ENCODE measurements around the gene SUMO2.

DNA sequence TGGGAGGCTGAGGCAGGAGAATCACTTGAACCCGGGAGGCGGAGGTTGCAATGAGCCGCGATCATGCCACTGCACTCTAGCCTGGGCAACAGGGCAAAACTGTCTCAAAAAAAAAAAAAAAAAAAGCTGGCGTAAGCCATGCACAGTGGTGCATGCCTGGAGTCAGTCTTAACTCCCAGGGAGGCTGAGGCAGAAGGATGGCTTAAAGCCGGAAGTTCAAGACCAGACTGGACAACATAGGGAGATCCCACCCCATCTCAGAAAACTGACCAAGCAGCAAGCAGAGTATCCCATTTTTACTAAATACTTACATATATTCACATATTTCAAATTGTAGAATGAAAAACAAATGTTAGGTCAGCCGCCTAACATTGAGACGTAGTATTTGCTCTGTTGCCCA is 55.8 kb downstream of the SUMO2 start:
- TF ChIP-seq, protein P1, sequence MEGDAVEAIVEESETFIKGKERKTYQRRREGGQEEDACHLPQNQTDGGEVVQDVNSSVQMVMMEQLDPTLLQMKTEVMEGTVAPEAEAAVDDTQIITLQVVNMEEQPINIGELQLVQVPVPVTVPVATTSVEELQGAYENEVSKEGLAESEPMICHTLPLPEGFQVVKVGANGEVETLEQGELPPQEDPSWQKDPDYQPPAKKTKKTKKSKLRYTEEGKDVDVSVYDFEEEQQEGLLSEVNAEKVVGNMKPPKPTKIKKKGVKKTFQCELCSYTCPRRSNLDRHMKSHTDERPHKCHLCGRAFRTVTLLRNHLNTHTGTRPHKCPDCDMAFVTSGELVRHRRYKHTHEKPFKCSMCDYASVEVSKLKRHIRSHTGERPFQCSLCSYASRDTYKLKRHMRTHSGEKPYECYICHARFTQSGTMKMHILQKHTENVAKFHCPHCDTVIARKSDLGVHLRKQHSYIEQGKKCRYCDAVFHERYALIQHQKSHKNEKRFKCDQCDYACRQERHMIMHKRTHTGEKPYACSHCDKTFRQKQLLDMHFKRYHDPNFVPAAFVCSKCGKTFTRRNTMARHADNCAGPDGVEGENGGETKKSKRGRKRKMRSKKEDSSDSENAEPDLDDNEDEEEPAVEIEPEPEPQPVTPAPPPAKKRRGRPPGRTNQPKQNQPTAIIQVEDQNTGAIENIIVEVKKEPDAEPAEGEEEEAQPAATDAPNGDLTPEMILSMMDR (IDR thresholded peaks at IDR 0.05), result no peak
- TF ChIP-seq, protein P2, sequence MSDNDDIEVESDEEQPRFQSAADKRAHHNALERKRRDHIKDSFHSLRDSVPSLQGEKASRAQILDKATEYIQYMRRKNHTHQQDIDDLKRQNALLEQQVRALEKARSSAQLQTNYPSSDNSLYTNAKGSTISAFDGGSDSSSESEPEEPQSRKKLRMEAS (CRISPR knock-in tag; IDR thresholded peaks at IDR 0.05), result no peak
- TF ChIP-seq ATF1 (CRISPR knock-in tag; IDR thresholded peaks at IDR 0.05), result no peak
- TF ChIP-seq, protein P3, sequence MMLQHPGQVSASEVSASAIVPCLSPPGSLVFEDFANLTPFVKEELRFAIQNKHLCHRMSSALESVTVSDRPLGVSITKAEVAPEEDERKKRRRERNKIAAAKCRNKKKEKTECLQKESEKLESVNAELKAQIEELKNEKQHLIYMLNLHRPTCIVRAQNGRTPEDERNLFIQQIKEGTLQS (CRISPR knock-in tag; conservative IDR thresholded peaks at IDR 0.05), result no peak
- TF ChIP-seq CREM (CRISPR knock-in tag; IDR thresholded peaks at IDR 0.05), result no peak
- TF ChIP-seq, protein P4, sequence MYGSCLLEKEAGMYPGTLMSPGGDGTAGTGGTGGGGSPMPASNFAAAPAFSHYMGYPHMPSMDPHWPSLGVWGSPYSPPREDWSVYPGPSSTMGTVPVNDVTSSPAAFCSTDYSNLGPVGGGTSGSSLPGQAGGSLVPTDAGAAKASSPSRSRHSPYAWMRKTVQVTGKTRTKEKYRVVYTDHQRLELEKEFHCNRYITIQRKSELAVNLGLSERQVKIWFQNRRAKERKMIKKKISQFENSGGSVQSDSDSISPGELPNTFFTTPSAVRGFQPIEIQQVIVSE (CRISPR knock-in tag; IDR thresholded peaks at IDR 0.05; ENCODE audit: borderline replicate concordance), result no peak
- no peak for TF ChIP-seq ZNF423 (CRISPR knock-in tag; IDR thresholded peaks at IDR 0.05)
- TF ChIP-seq ERG (CRISPR knock-in tag; IDR thresholded peaks at IDR 0.05), result no peak
